Peyer's patch (tissue), 4 donors: ENCODE results near the gene CAPN5. TPM values are rescaled to one million over a fixed set of nuclear protein-coding genes. Genes with fewer than 3 reads are reported as not detected.

ENCODE experiments used
- DNase-seq, 3 donors: peaks; one replicate each; pipeline ENCODE4 v3.0.0-alpha.2; 2017 to 2019
- H3K27ac ChIP-seq, 4 donors: fragments of 200-600 bp; sonication (generic); one replicate each; pipeline ENCODE4 v1.5.1; 2016 to 2019
- H3K27me3 ChIP-seq, 2 donors: fragments of 200-600 bp; sonication (generic); one replicate each; pipeline ENCODE4 v1.5.1; 2019
- H3K36me3 ChIP-seq, 3 donors: fragments of 200-600 bp; sonication (generic); one replicate each; pipeline ENCODE4 v1.5.1; 2016 to 2019
- H3K4me1 ChIP-seq, 4 donors: fragments of 200-600 bp; sonication (generic); one replicate each; pipeline ENCODE4 v1.5.1; 2016 to 2019
- H3K4me3 ChIP-seq, 4 donors: fragments of 200-600 bp; sonication (generic); 1 replicate in 3 of 4; 2 replicates in 1 of 4; pipeline ENCODE4 v1.5.1; 2016 to 2019; ENCODE audit warnings: mild to moderate bottlenecking in 1 of 4
- H3K9me3 ChIP-seq, 4 donors: fragments of 200-600 bp; sonication (generic); one replicate each; pipeline ENCODE4 v1.5.1; 2016 to 2019; ENCODE audit warnings: mild to moderate bottlenecking in 1 of 4
- CTCF ChIP-seq, 6 experiments: fragments of 450-650 bp in 4 of 6; fragments of 200-600 bp in 2 of 6; sonication (generic) in 1 of 6; IDR thresholded peaks; one replicate each; pipeline ENCODE4 v1.5.1; 2017 to 2019; ENCODE audit warnings: antibody characterized with exemption in 6 of 6, mild to moderate bottlenecking in 3 of 6, moderate library complexity in 1 of 6
- POLR2A ChIP-seq, 2 donors: fragments of 450-650 bp; IDR thresholded peaks; one replicate each; pipeline ENCODE4 v1.5.1; 2017; ENCODE audit warnings: antibody characterized with exemption in 2 of 2, mild to moderate bottlenecking in 2 of 2, moderate library complexity in 2 of 2
- total RNA-seq, 4 donors: library from RNA; depleted of rRNA; stranded (reverse); fragments of >200 nt; gene quantifications; one replicate each; pipeline ENCODE4 v1.1.0, GENCODE V29; 2016

Gene CAPN5
- total RNA-seq, 4 donors from 2014 or later: 75.9 to 203 (median 162) TPM

- no peak for TF ChIP-seq POLR2A (IDR thresholded peaks at IDR 0.05)
- TF ChIP-seq CTCF (IDR thresholded peaks at IDR 0.05): no peak
- DNase-seq: no peak
Measured at GRCh38 chr11:77051511-77051910, 15.3 kb upstream of the CAPN5 start.

GRCh38 chr11:77052518-77052917 is 14.3 kb upstream of the CAPN5 start:
- no peak overlapping the region for H3K4me3 ChIP-seq
- H3K4me1 ChIP-seq: peaks cover 0 to 7% (median 0%) of the 10 kb centered on the region in 4 donors
- TF ChIP-seq CTCF (IDR thresholded peaks at IDR 0.05) (no peak), POLR2A (IDR thresholded peaks at IDR 0.05) (no peak)
- H3K36me3 ChIP-seq: no peaks in the 10 kb centered on the region
- H3K27ac ChIP-seq: no peak overlapping the region
- no peak for DNase-seq
- peaks cover 0 to 17% (median 0%) of the 10 kb centered on the region in 4 donors for H3K9me3 ChIP-seq
- H3K27me3 ChIP-seq: no peaks in the 10 kb centered on the region

More at GRCh38 chr11:77051511-77051910, 15.3 kb upstream of the CAPN5 start:
- Histone ChIP-seq H3K36me3 (no peaks in the 10 kb centered on the region), H3K9me3 (peaks cover 0 to 7% (median 0%) of the 10 kb centered on the region in 4 donors), H3K4me3 (no peak overlapping the region), H3K27me3 (no peaks in the 10 kb centered on the region), H3K4me1 (peaks cover 0 to 7% (median 0%) of the 10 kb centered on the region in 4 donors), H3K27ac (no peak overlapping the region)

- peaks cover 0 to 17% (median 0%) of the 10 kb centered on the region in 4 donors for H3K9me3 ChIP-seq
- H3K27me3 ChIP-seq: no peaks in the 10 kb centered on the region
- no peaks in the 10 kb centered on the region for H3K36me3 ChIP-seq
- no peak for DNase-seq
- TF ChIP-seq CTCF (IDR thresholded peaks at IDR 0.05) (no peak), POLR2A (IDR thresholded peaks at IDR 0.05) (no peak)
- no peak overlapping the region for H3K4me3 ChIP-seq
- H3K4me1 ChIP-seq: peaks cover 0 to 7% (median 0%) of the 10 kb centered on the region in 4 donors
- H3K27ac ChIP-seq: no peak overlapping the region
Measured at GRCh38 chr11:77053217-77054015, 13.4 kb upstream of the CAPN5 start.

GRCh38 chr11:77054084-77054483 is 12.7 kb upstream of the CAPN5 start:
- Histone ChIP-seq H3K4me1 (peaks cover 0 to 4% (median 0%) of the 10 kb centered on the region in 4 donors), H3K9me3 (peaks cover 0 to 17% (median 0%) of the 10 kb centered on the region in 4 donors), H3K36me3 (no peaks in the 10 kb centered on the region), H3K4me3 (no peak overlapping the region), H3K27me3 (no peaks in the 10 kb centered on the region), H3K27ac (no peak overlapping the region)
- TF ChIP-seq POLR2A (IDR thresholded peaks at IDR 0.05): no peak
- TF ChIP-seq CTCF (IDR thresholded peaks at IDR 0.05): no peak
- DNase-seq: no peak

DNA sequence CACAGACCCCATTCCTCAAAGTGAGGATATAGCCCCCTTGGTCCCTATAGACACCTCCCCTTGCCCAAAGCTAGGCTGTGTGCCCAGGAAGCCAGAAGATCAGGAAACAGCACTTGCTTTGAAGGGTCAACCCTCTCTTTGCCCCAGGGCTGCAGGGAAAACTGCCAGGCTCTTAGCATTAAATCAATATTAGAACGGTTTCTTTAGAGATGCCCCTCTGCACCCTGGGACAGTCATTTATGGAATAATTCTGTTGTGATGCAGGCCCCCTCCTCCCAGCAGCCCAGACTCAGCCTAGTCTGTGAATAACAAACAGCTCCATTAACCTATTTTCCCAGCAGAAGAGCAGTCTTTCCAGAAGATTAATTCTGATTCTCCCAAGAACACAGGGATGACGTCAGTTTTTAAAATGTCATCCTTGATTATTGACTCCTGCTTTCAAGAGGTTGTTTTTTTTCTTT is 11.6 kb upstream of the CAPN5 start:
- no peaks in the 10 kb centered on the region for H3K36me3 ChIP-seq
- TF ChIP-seq CTCF (IDR thresholded peaks at IDR 0.05) (no peak), POLR2A (IDR thresholded peaks at IDR 0.05) (no peak)
- no peaks in the 10 kb centered on the region for H3K27me3 ChIP-seq
- peaks cover 0 to 17% (median 0%) of the 10 kb centered on the region in 4 donors for H3K9me3 ChIP-seq
- H3K4me3 ChIP-seq: no peak overlapping the region
- no peaks in the 10 kb centered on the region for H3K4me1 ChIP-seq
- H3K27ac ChIP-seq: no peak overlapping the region
- no peak for DNase-seq
